SJCRH30 (cell line): Measurements from ENCODE around the gene JARID2. TPM values are rescaled to one million over a fixed set of nuclear protein-coding genes. Genes with fewer than 3 reads are reported as not detected.

Experiments
- DNase-seq, 2 experiments: peaks; one replicate each; pipeline ENCODE4 v3.0.0-alpha.2; 2015 to 2020
- H3K27ac ChIP-seq: fragments of 250-450 bp; sonication (Bioruptor Pico); 2 replicates; pipeline ENCODE4 v1.5.1; 2020; ENCODE audit warnings: mild to moderate bottlenecking, moderate library complexity
- H3K27me3 ChIP-seq: fragments of 250-450 bp; sonication (Bioruptor Pico); 2 replicates; pipeline ENCODE4 v1.5.1; 2020; ENCODE audit warnings: mild to moderate bottlenecking, moderate library complexity
- H3K36me3 ChIP-seq: fragments of 250-450 bp; sonication (Bioruptor Pico); 2 replicates; pipeline ENCODE4 v1.5.1; 2020; ENCODE audit warnings: mild to moderate bottlenecking, moderate library complexity
- H3K4me1 ChIP-seq: fragments of 250-450 bp; sonication (Bioruptor Pico); 2 replicates; pipeline ENCODE4 v1.5.1; 2020; ENCODE audit warnings: mild to moderate bottlenecking, moderate library complexity
- H3K4me3 ChIP-seq: fragments of 250-450 bp; sonication (Bioruptor Pico); 2 replicates; pipeline ENCODE4 v1.5.1; 2020; ENCODE audit warnings: mild to moderate bottlenecking, moderate library complexity
- H3K9me3 ChIP-seq: fragments of 250-450 bp; sonication (Bioruptor Pico); replicated peaks from 2 replicates; pipeline ENCODE4 v1.5.1; 2020; ENCODE audit warnings: mild to moderate bottlenecking, moderate library complexity
- total RNA-seq: library from RNA; depleted of rRNA; stranded (reverse); fragments of >200 nt; shearing (Covaris generic); gene quantifications from 2 replicates; pipeline ENCODE4 v1.2.3, GENCODE V29; 2014

JARID2 gene
- total RNA-seq, 1 experiment from 2014 or later = 18.5 TPM

GRCh38 chr6:15299430-15300131 is 53.7 kb downstream of the JARID2 start:
- no peak overlapping the region for H3K27ac ChIP-seq
- H3K4me1 ChIP-seq = no peaks in the 10 kb centered on the region; the same call in 1 of the 2 replicates
- no peaks in the 10 kb centered on the region for H3K36me3 ChIP-seq
- no peaks in the 10 kb centered on the region for H3K27me3 ChIP-seq
- no peaks in the 10 kb centered on the region for H3K9me3 ChIP-seq
- DNase-seq = no peak
- no peak overlapping the region for H3K4me3 ChIP-seq

- Histone ChIP-seq H3K4me3 (no peak overlapping the region), H3K4me1 (no peaks in the 10 kb centered on the region; the same call in 1 of the 2 replicates), H3K27ac (no peak overlapping the region), H3K9me3 (no peaks in the 10 kb centered on the region), H3K36me3 (no peaks in the 10 kb centered on the region), H3K27me3 (no peaks in the 10 kb centered on the region)
- no peak for DNase-seq
Measured at GRCh38 chr6:15301179-15302006, 55.5 kb downstream of the JARID2 start.

- no peak for DNase-seq
- no peak overlapping the region for H3K4me3 ChIP-seq
- H3K36me3 ChIP-seq = no peaks in the 10 kb centered on the region
- no peaks in the 10 kb centered on the region for H3K9me3 ChIP-seq
- no peaks in the 10 kb centered on the region for H3K27me3 ChIP-seq
- H3K4me1 ChIP-seq = peaks cover under 1% of the 10 kb centered on the region; the same call in 1 of the 2 replicates
- no peak overlapping the region for H3K27ac ChIP-seq
Measured at GRCh38 chr6:15303162-15303919, 57.5 kb downstream of the JARID2 start.

- H3K27ac ChIP-seq = no peak overlapping the region
- DNase-seq = no peak
- H3K27me3 ChIP-seq = no peaks in the 10 kb centered on the region
- H3K4me1 ChIP-seq = peaks cover 5% of the 10 kb centered on the region; the same call in 1 of the 2 replicates
- H3K9me3 ChIP-seq = no peaks in the 10 kb centered on the region
- H3K4me3 ChIP-seq = no peak overlapping the region
- no peaks in the 10 kb centered on the region for H3K36me3 ChIP-seq
Measured at GRCh38 chr6:15303920-15304291, 58.0 kb downstream of the JARID2 start.

GRCh38 chr6:15304337-15305042 is 58.6 kb downstream of the JARID2 start:
- Histone ChIP-seq H3K9me3 (no peaks in the 10 kb centered on the region), H3K4me3 (no peak overlapping the region), H3K27ac (no peak overlapping the region), H3K36me3 (no peaks in the 10 kb centered on the region), H3K4me1 (peaks cover 5% of the 10 kb centered on the region; the same call in 1 of the 2 replicates), H3K27me3 (no peaks in the 10 kb centered on the region)
- DNase-seq = no peak

- Histone ChIP-seq H3K27ac (no peak overlapping the region), H3K9me3 (no peaks in the 10 kb centered on the region), H3K36me3 (no peaks in the 10 kb centered on the region), H3K4me1 (peaks cover 5% of the 10 kb centered on the region; the same call in 1 of the 2 replicates), H3K27me3 (no peaks in the 10 kb centered on the region), H3K4me3 (no peak overlapping the region)
- DNase-seq = no peak
Measured at GRCh38 chr6:15305496-15305895, 59.6 kb downstream of the JARID2 start.

- Histone ChIP-seq H3K36me3 (no peaks in the 10 kb centered on the region), H3K9me3 (no peaks in the 10 kb centered on the region), H3K27ac (no peak overlapping the region), H3K4me1 (peaks cover 5% of the 10 kb centered on the region; the same call in 1 of the 2 replicates), H3K4me3 (no peak overlapping the region), H3K27me3 (no peaks in the 10 kb centered on the region)
- DNase-seq = no peak
Measured at GRCh38 chr6:15305909-15306308, 60.0 kb downstream of the JARID2 start.

- Histone ChIP-seq H3K36me3 (no peaks in the 10 kb centered on the region), H3K9me3 (no peaks in the 10 kb centered on the region), H3K4me1 (peaks cover 5% of the 10 kb centered on the region; the same call in 1 of the 2 replicates), H3K4me3 (no peak overlapping the region), H3K27me3 (no peaks in the 10 kb centered on the region), H3K27ac (no peak overlapping the region)
- DNase-seq = no peak
Measured at GRCh38 chr6:15308435-15309213, 62.8 kb downstream of the JARID2 start.

GRCh38 chr6:15309611-15310283 is 63.9 kb downstream of the JARID2 start:
- no peak overlapping the region for H3K4me3 ChIP-seq
- H3K27ac ChIP-seq = no peak overlapping the region
- no peak for DNase-seq
- no peaks in the 10 kb centered on the region for H3K27me3 ChIP-seq
- no peaks in the 10 kb centered on the region for H3K9me3 ChIP-seq
- H3K36me3 ChIP-seq = no peaks in the 10 kb centered on the region
- peaks cover 5% of the 10 kb centered on the region; the same call in 1 of the 2 replicates for H3K4me1 ChIP-seq

GRCh38 chr6:15310680-15311079 is 64.8 kb downstream of the JARID2 start:
- Histone ChIP-seq H3K4me3 (no peak overlapping the region), H3K27ac (no peak overlapping the region), H3K9me3 (no peaks in the 10 kb centered on the region), H3K27me3 (no peaks in the 10 kb centered on the region), H3K36me3 (no peaks in the 10 kb centered on the region), H3K4me1 (peaks cover 5% of the 10 kb centered on the region; the same call in 1 of the 2 replicates)
- no peak for DNase-seq

GRCh38 chr6:15312500-15312899 is 66.6 kb downstream of the JARID2 start:
- H3K9me3 ChIP-seq = no peaks in the 10 kb centered on the region
- H3K4me1 ChIP-seq = peaks cover 5% of the 10 kb centered on the region; the same call in 1 of the 2 replicates
- H3K27ac ChIP-seq = no peak overlapping the region

GRCh38 chr6:15313367-15313766 is 67.5 kb downstream of the JARID2 start:
- H3K27me3 ChIP-seq = no peaks in the 10 kb centered on the region
- H3K4me3 ChIP-seq = no peak overlapping the region
- H3K4me1 ChIP-seq = peaks cover 4% of the 10 kb centered on the region; the same call in 1 of the 2 replicates
- no peak overlapping the region for H3K27ac ChIP-seq
- no peaks in the 10 kb centered on the region for H3K36me3 ChIP-seq
- no peak for DNase-seq
- H3K9me3 ChIP-seq = no peaks in the 10 kb centered on the region

More at GRCh38 chr6:15312500-15312899, 66.6 kb downstream of the JARID2 start:
- no peak overlapping the region for H3K4me3 ChIP-seq
- no peak for DNase-seq
- no peaks in the 10 kb centered on the region for H3K27me3 ChIP-seq
- no peaks in the 10 kb centered on the region for H3K36me3 ChIP-seq

- DNase-seq = no peak
- Histone ChIP-seq H3K9me3 (no peaks in the 10 kb centered on the region), H3K36me3 (no peaks in the 10 kb centered on the region), H3K4me3 (no peak overlapping the region), H3K27ac (no peak overlapping the region), H3K27me3 (no peaks in the 10 kb centered on the region), H3K4me1 (no peaks in the 10 kb centered on the region)
Measured at GRCh38 chr6:15316754-15317153, 70.9 kb downstream of the JARID2 start.
